Panc1 (cell line): ENCODE measurements around the gene TLR4. TPM values are rescaled to one million over a fixed set of nuclear protein-coding genes. Genes with fewer than 3 reads are reported as not detected.

Experiments
- ATAC-seq: fragments of 200-7000 bp; cut with Tn5 transposase; 2 replicates; pipeline ENCODE4 v1.9.1; 2020; ENCODE audit warnings: mild to moderate bottlenecking, moderate library complexity
- BruUV-seq: library from RNA; stranded (reverse); fragments of 400-500 nt; replicated peaks from 2 replicates; lab custom pipeline; 2021; lab: Mats Ljungman, UMichigan
- CTCF ChIA-PET: fragments of 300-600 bp; sonication (Branson Sonifier 250); formaldehyde crosslinking; loops from one replicate; lab custom pipeline; 2022; ENCODE audit warnings: antibody characterized with exemption; lab: Charles Lee
- POLR2A ChIA-PET: fragments of 300-600 bp; sonication (Branson Sonifier 250); formaldehyde crosslinking; loops from one replicate; lab custom pipeline; 2022; ENCODE audit warnings: antibody characterized with exemption; lab: Charles Lee
- DNase-seq: peaks from one replicate; pipeline ENCODE4 v3.0.0-alpha.2; 2010; ENCODE audit warnings: low read depth, low spot score
- H3K27ac ChIP-seq: 2 replicates; pipeline ENCODE4 v1.5.1; 2011; ENCODE audit warnings: mild to moderate bottlenecking, low read length, inconsistent platforms
- H3K27me3 ChIP-seq: fragments of 200-500 bp; sonication (Bioruptor generic); 2 replicates; pipeline ENCODE4 v1.6.0; 2014; ENCODE audit warnings: low read length, inconsistent platforms; ENCODE audit not compliant: control insufficient read depth, insufficient read depth
- H3K36me3 ChIP-seq: fragments of 200-500 bp; sonication (Bioruptor generic); 2 replicates; pipeline ENCODE4 v1.5.1; 2014; ENCODE audit warnings: inconsistent platforms, mild to moderate bottlenecking, low read length, moderate library complexity; ENCODE audit not compliant: control insufficient read depth, insufficient read depth
- H3K4me1 ChIP-seq: 2 replicates; pipeline ENCODE4 v1.5.1; 2011; ENCODE audit warnings: inconsistent platforms, mild to moderate bottlenecking, low read length, moderate library complexity; ENCODE audit not compliant: control insufficient read depth, insufficient read depth
- H3K4me3 ChIP-seq, 2 experiments: 2 replicates each; pipeline ENCODE4 v1.5.1; 2011 to 2012; ENCODE audit warnings: low read depth in 2 of 2, low read length in 2 of 2, mild to moderate bottlenecking in 2 of 2, inconsistent platforms in 1 of 2, moderate library complexity in 1 of 2
- H3K9me3 ChIP-seq: fragments of 200-500 bp; sonication (Bioruptor generic); 2 replicates; pipeline ENCODE4 v1.5.1; 2014; ENCODE audit warnings: low read depth, mild to moderate bottlenecking, inconsistent platforms, low read length, moderate library complexity; ENCODE audit not compliant: control insufficient read depth, insufficient read depth
- CTCF ChIP-seq: fragments of 450-650 bp; IDR thresholded peaks from 2 replicates; pipeline ENCODE4 v1.5.1; 2017; ENCODE audit warnings: mild to moderate bottlenecking
- POLR2AphosphoS5 ChIP-seq: IDR thresholded peaks from 2 replicates; pipeline ENCODE4 v1.6.1; 2012; ENCODE audit warnings: mild to moderate bottlenecking, low read depth, low read length, moderate library complexity
- REST ChIP-seq, 2 experiments: IDR thresholded peaks; 2 replicates each; pipeline ENCODE4 v1.6.1; 2011 to 2012; ENCODE audit warnings: low read depth in 2 of 2, control low read depth in 1 of 2, low read length in 1 of 2, mild to moderate bottlenecking in 1 of 2, moderate library complexity in 1 of 2; ENCODE audit not compliant: insufficient read depth in 1 of 2
- SIN3A ChIP-seq: IDR thresholded peaks from 2 replicates; pipeline ENCODE4 v1.6.1; 2012; ENCODE audit warnings: low read depth, mild to moderate bottlenecking, low read length, moderate library complexity, borderline replicate concordance; ENCODE audit not compliant: insufficient read depth
- TCF7L2 ChIP-seq: IDR thresholded peaks from 2 replicates; pipeline ENCODE4 v1.6.1; 2011; ENCODE audit warnings: mild to moderate bottlenecking, low read depth, low read length, inconsistent platforms
- in situ Hi-C: cut with HindIII; loops from 2 replicates; pipeline ENCODE4 v1.10.0; 2016; ENCODE audit warnings: low sequenced_read_pairs, low pct_unique_long_range_greater_than_20kb
- intact Hi-C: fragments of 100-400 bp; cut with micrococcal nuclease; formaldehyde crosslinking; loops from one replicate; pipeline ENCODE4 v1.10.0; 2022; ENCODE audit not compliant: unreplicated experiment
- total RNA-seq: library from RNA; stranded (reverse); gene quantifications from one replicate; pipeline ENCODE4 v1.2.1, GENCODE V29; 2021; ENCODE audit not compliant: unreplicated experiment

Gene TLR4
- total RNA-seq, 1 experiment from 2014 or later: 0.33 TPM

- ChIA-PET CTCF (no interaction called here), POLR2A (no interaction called here)
- intact Hi-C loops (no loop called here), in situ Hi-C loops (no loop called here)
- DNase-seq (no peak), ATAC-seq (no peak)
- TF ChIP-seq TCF7L2 (no peak), SIN3A (no peak), POLR2AphosphoS5 (no peak), CTCF (no peak), REST (IDR thresholded peaks at IDR 0.05; ENCODE audit: insufficient read depth in 1 of 2, low read depth in 2 of 2, low read length in 1 of 2) (no peak)
- Histone ChIP-seq H3K36me3 (no peaks in the 10 kb centered on the region), H3K4me1 (no peaks in the 10 kb centered on the region), H3K27ac (no peak overlapping the region), H3K4me3 (no peak overlapping the region), H3K9me3 (no peaks in the 10 kb centered on the region), H3K27me3 (no peaks in the 10 kb centered on the region)
- no TSS peak for BruUV-seq
These were observed 18.0 kb downstream of the TLR4 start for GRCh38 chr9:117722108-117722761.

- TF ChIP-seq POLR2AphosphoS5 (no peak), SIN3A (no peak), CTCF (no peak), REST (IDR thresholded peaks at IDR 0.05; ENCODE audit: insufficient read depth in 1 of 2, low read depth in 2 of 2, low read length in 1 of 2) (no peak)
- Histone ChIP-seq H3K27me3 (no peaks in the 10 kb centered on the region), H3K4me1 (no peaks in the 10 kb centered on the region), H3K27ac (no peak overlapping the region), H3K4me3 (no peak overlapping the region), H3K9me3 (no peaks in the 10 kb centered on the region), H3K36me3 (no peaks in the 10 kb centered on the region)
- in situ Hi-C loops (no loop called here), intact Hi-C loops (no loop called here)
- ATAC-seq (no peak), DNase-seq (no peak)
- ChIA-PET POLR2A (no interaction called here), CTCF (no interaction called here)
- no TSS peak for BruUV-seq
These were observed 19.9 kb downstream of the TLR4 start for GRCh38 chr9:117723986-117724625.
